AG04449 (cell line): ENCODE results near the gene ARHGAP8.
"Not testable (repeated sequence)": the region's sequence is repeated elsewhere in the genome, so short reads cannot be mapped to it uniquely, and the experiment has no call there.

Source experiments
- CTCF ChIA-PET: fragments of 350-600 bp; formaldehyde crosslinking; extraction: SDS; loops from one replicate; lab custom pipeline; 2021; ENCODE audit warnings: antibody characterized with exemption; lab: Yijun Ruan, JAX
- POLR2A ChIA-PET: fragments of 400-600, 350-600 bp; formaldehyde crosslinking; extraction: SDS; loops from one replicate; lab custom pipeline; 2020; ENCODE audit warnings: antibody characterized with exemption, inconsistent platforms; lab: Yijun Ruan, JAX
- DNase-seq: peaks from one replicate; pipeline ENCODE4 v3.0.0-alpha.2; 2010; ENCODE audit warnings: low read depth, low spot score
- H3K4me3 ChIP-seq: 2 replicates; pipeline ENCODE4 v1.5.1; 2011; ENCODE audit warnings: low read depth, mild to moderate bottlenecking, control low read depth, low read length
- TF ChIP-seq, protein P1 (sequence below): IDR thresholded peaks from one replicate; pipeline ENCODE4 v1.5.1; 2011; ENCODE audit warnings: mild to moderate bottlenecking, moderate library complexity, low read length, control low read depth, inconsistent platforms; ENCODE audit not compliant: insufficient read depth; ENCODE audit errors: missing control alignments

The ARHGAP8 gene

DNA sequence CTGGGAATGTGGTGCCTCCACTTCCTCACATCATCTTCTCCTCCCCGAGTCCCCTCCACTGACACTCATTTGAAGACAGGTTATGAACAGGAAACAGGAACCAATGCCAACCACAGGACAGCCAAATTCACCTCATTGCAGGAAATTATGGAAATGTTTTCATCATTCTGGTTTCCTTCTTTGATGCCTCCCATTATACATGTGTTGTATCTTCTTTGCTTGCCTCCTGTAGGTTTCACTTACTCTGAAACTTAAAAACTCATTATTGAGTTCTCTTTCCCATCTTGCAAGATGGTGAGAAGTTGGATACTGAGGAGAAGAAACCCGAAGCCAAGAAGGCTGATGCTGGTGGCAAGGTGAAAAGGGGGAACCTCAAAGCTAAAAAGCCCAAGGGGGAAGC is 148.9 kb downstream of the ARHGAP8 start:
- no peak for DNase-seq
- no peak overlapping the region for H3K4me3 ChIP-seq
- ChIA-PET POLR2A (no interaction called here), CTCF (no interaction called here)
- TF ChIP-seq, protein P1, sequence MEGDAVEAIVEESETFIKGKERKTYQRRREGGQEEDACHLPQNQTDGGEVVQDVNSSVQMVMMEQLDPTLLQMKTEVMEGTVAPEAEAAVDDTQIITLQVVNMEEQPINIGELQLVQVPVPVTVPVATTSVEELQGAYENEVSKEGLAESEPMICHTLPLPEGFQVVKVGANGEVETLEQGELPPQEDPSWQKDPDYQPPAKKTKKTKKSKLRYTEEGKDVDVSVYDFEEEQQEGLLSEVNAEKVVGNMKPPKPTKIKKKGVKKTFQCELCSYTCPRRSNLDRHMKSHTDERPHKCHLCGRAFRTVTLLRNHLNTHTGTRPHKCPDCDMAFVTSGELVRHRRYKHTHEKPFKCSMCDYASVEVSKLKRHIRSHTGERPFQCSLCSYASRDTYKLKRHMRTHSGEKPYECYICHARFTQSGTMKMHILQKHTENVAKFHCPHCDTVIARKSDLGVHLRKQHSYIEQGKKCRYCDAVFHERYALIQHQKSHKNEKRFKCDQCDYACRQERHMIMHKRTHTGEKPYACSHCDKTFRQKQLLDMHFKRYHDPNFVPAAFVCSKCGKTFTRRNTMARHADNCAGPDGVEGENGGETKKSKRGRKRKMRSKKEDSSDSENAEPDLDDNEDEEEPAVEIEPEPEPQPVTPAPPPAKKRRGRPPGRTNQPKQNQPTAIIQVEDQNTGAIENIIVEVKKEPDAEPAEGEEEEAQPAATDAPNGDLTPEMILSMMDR: no peak

DNA sequence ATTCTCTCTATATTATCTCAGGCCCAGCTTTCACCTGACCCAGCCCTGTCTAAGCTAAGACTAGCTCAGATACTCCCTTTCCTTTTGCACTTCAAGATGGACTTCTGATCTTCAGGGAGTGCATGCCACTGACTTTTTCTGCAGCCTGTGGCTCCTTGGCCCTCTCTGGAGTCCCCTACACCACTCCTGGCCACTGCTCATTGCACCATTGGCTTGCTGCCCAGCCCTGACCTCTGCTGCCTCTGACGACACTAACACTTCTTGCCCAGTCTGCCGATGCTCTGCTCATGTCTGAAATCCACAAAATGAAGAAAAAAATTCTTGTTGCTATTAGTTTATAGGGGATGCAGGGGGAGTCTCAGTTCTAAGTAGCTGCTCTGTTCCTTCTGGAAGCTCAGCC is 150.8 kb downstream of the ARHGAP8 start:
- H3K4me3 ChIP-seq, DNase-seq, POLR2A ChIA-PET, CTCF ChIA-PET: not testable (repeated sequence)

DNA sequence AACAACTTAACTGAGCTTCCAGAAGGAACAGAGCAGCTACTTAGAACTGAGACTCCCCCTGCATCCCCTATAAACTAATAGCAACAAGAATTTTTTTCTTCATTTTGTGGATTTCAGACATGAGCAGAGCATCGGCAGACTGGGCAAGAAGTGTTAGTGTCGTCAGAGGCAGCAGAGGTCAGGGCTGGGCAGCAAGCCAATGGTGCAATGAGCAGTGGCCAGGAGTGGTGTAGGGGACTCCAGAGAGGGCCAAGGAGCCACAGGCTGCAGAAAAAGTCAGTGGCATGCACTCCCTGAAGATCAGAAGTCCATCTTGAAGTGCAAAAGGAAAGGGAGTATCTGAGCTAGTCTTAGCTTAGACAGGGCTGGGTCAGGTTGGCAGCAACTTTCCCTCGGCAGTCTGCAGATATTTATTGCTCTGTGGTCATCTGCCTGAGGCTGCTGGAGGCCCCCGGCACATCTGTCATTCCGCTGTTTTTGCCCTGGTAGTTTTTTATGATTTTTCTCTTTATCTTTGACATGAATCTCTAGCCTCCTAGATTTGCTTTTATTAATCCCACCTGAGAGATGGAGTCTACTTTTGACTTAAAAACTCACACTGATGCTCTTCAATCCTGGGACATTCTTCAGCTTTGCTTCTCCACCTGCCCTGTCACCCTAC is 152.2 kb downstream of the ARHGAP8 start:
- CTCF ChIA-PET, POLR2A ChIA-PET, DNase-seq, H3K4me3 ChIP-seq: not testable (repeated sequence)

DNA sequence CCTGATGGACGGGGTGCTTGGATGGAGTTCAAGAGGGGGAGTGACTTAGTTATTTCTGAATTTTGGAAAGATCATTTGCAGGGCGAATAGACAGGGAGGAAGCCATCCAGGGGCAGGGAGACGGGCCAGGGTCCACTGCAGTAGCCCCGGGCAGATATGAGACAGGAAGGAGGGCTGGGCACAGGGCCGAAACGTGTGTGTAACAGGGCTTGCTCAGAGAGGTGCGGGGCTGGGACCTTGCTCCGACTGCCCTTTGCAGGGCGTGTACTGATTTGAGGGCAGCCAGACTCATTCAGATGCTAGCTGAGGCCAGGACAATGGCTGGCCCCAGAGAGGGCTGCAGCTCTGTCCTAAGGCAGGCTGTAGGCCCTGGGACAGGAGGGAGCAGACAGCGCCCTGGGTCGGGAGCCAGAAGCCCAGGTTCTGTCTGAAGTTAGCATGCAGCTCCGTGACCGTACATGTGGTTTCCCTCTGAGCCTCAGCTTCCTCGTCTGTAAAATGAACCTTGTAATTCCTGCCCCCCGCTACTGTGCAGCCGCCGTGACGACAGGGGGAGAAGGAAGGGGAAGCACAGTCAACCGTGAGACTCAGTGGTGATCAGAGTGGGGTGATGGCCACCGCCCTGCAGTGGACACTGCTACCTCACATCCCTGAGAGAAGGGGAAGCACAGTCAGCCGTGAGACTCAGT is 154.0 kb downstream of the ARHGAP8 start:
- DNase-seq: no peak
- TF ChIP-seq, protein P1: no peak
- ChIA-PET CTCF (no interaction called here), POLR2A (no interaction called here)
- H3K4me3 ChIP-seq: no peak overlapping the region

DNA sequence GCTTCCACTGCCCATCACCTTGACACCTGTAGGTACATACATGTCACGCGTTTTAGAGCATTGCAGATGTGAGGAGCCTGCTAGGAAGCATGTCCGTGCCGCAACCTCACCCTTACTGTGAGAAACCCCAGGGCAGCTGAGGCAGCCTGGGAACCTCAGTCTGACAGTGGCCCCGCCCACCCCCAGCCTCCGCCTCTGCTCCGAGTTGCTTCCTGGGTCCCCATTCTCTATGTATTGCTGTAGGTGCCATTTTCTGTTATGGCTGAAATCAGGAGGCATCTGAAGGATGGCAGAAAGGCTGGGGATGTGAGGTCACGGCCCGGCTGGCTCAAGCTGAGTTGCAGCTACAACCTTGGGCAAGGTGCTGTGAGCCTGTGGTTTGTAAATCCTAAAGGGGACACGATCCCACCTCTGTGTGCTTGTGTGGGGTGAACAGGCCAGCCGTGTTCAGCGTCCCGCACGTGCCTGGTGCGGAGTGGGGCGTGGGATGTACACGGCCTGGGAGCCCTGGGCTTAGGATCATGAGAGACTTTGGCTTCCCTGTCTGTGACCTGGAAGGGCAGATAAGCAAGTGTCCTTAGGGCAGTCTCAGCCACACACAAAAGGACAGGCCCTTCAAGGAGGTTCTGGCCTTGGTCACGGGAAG is 154.7 kb downstream of the ARHGAP8 start:
- no peak overlapping the region for H3K4me3 ChIP-seq
- POLR2A ChIA-PET: no interaction called here
- TF ChIP-seq, protein P1: no peak
- no peak for DNase-seq
- CTCF ChIA-PET: no interaction called here

DNA sequence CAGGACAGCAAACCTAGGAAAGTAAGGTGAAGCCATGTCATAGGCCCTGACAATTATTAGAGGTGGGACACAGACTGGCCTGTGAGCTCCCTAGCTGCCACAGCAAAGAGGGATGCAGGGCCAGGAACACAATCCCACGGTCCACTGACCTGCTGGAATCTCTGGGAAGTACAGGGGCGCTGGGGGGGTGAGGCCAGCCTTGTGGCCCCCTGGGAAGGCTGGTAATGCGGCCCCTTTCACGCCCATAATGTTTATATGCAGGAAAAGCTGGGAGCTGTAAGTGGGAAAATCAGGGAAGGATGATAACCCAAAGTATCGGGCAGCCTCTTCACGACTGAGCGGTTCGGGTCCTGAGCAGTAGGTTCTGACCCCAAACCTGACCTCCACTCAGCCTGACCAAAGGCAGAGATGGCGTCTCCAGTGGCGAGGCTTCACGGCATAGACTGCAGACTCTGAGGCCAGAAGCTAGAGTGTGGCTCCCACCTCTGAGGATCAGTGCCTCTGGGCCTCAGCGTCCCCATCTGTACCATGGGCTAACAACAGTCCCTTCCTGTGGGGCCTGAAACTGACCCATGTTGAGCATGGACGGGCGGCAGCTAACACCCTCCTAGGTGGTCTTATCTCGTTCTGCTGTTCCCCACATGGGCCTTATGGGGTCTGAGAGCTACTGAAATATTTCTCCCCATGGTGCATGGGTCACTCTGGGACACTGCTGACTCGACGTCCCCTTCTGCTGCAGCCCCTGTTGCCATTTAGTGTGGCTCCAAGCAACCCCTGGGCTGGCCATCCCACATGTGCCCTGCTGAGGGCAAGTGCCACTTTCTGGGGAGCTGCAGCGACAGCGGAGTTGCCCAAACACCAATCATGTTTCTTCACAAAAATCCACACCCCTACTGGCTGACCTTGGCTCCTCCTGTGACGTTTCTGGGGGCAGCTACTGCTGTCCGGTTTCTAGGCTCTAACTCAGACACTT is 155.7 kb downstream of the ARHGAP8 start:
- H3K4me3 ChIP-seq: no peak overlapping the region
- TF ChIP-seq, protein P1: no peak
- POLR2A ChIA-PET: no interaction called here
- DNase-seq: no peak
- CTCF ChIA-PET: no interaction called here

DNA sequence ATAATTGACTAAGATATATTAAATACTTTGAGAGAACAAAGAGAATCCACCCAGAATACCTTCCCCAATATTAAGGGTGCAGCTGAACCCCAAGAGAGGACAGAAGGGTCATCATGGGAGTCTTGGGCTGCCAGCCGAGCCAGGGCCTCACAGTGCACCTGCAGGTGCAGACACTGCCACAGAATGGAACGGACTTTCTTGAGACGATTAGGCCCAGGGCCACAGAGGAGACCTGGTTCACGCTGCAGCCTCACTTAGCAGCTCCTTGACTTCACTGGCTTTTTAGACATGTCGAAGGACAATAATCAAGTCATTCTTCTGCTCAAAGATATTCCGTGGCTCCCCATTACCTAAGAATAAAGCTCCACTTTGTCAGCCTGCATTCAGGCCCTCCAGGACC is 156.9 kb downstream of the ARHGAP8 start:
- no peak overlapping the region for H3K4me3 ChIP-seq
- DNase-seq: no peak
- TF ChIP-seq, protein P1: no peak
- ChIA-PET POLR2A (no interaction called here), CTCF (no interaction called here)
